Measurements from ENCODE around the gene ADGRB2. TPM values are rescaled to one million over a fixed set of nuclear protein-coding genes. Genes with fewer than 3 reads are reported as not detected.

The ADGRB2 gene
- total RNA-seq = 5.0 and 7.0 TPM in 2 replicates

DNA sequence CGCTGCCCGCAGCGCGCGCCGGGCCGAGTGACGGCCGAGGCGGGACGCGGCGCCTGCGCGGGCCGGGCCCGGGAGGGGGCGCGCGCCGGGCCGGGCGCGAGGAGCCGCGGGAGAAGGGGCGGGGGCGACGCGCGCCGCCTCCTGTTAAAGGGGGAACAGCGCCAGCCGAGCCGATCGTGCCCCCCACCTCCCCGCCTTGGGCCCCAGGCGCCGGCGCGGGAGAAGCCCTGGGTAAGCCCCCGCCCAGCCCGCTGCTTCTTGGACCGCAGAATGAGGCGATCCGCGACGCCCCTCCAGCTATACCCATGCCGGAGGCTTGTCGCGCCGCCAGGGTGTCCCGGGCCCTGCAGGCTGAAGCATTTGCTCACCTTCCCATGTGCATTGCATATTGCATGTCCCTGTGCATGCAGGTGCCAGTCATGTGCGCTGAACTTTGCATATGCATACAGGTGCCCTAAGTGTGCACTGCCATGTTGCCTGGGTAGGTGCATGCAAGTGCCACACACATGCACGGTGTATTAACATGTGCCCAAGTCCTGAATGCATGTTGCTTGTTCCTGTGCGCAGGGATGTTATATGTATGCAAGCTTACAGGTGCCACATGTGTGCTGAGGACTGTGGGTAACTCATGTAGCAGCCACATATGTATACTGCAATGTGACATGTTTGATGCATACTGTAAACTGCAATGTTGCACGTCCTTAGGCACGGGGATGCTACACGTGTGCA is at the start of gene ADGRB2:
Gene ADGRB2 (minus strand): TSS at position 29 of the 729 bp plus-strand sequence. CDS start 7,119 bp downstream, outside the sequence.

GRCh38 chr1:31703431-31704270 is 60.5 kb downstream of the ADGRB2 start, which contains the start of gene COL16A1:
Gene COL16A1, minus strand, starts transcription at chr1:31704017. Its CDS starts 1,824 bp downstream, at chr1:31702193.

Other genes starting within 250 kb of the ADGRB2 start
- 15.1 and 21.1 TPM in 2 replicates for gene TINAGL1, start 187.8 kb downstream of the ADGRB2 start, total RNA-seq
- gene HCRTR1, start 146.7 kb downstream of the ADGRB2 start, total RNA-seq = not detected in 2 replicates
- 70.1 and 79.0 TPM in 2 replicates for gene PEF1, start 119.5 kb downstream of the ADGRB2 start, total RNA-seq
- gene COL16A1, start 60.3 kb downstream of the ADGRB2 start, total RNA-seq = 137 and 140 TPM in 2 replicates
- 14.2 and 20.0 TPM in 2 replicates for gene SPOCD1, start 51.7 kb upstream of the ADGRB2 start, total RNA-seq
- gene PTP4A2, start 174.0 kb upstream of the ADGRB2 start, total RNA-seq = 418 and 546 TPM in 2 replicates
- gene KHDRBS1, start 249.5 kb upstream of the ADGRB2 start, total RNA-seq = 34.3 and 39.8 TPM in 2 replicates